ENCODE data around the gene RANBP9. TPM values are rescaled to one million over a fixed set of nuclear protein-coding genes. Genes with fewer than 3 reads are reported as not detected.

The RANBP9 gene
- total RNA-seq, 1 donor from 2014 or later = 32.3 TPM

DNA sequence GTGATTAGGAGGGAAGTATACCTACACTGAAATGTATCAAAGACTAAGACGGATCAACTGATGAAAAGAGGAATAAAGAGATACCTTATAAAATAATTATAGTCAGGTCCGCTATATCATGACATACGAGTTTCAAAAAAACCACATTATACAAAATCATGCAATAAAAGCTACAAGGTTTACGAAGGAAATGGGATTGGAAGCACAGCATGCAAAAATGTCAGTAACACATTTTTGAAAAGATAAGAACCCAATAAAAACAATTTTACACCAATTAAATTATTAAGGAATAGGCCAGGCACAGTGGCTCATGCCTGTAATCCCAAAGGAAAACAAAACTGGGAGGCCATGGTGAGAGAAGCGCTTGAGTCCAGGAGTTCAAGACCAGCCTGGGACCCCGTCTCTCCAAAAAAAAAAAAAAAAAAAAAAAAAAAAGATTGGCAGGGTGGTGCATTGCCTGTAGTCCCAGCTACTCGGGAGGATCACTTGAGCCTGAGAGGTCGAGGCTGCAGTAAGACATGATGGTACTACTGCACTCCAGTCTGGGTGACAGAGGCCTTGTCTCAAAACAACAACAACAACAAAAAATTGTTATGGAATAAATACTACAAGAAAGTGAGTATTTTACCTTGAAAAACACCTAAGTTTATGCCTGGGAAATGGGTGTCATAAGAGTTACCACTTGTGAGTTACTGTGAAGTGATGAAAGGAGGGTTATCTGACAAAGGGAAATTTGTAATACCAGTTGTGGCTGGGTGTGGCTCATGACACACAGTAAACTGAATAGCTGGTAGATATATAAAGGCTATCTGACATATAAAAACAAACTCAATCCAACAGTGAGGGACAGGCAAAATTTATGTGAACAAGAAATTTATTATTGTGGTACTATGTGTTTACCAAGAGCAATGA lies 45.2 kb downstream of the RANBP9 start:
- DNase-seq (ENCODE audit: missing footprints) (no peak), ATAC-seq (no peak)
- intact Hi-C loops (cut with DNase I) = no loop called here

DNA sequence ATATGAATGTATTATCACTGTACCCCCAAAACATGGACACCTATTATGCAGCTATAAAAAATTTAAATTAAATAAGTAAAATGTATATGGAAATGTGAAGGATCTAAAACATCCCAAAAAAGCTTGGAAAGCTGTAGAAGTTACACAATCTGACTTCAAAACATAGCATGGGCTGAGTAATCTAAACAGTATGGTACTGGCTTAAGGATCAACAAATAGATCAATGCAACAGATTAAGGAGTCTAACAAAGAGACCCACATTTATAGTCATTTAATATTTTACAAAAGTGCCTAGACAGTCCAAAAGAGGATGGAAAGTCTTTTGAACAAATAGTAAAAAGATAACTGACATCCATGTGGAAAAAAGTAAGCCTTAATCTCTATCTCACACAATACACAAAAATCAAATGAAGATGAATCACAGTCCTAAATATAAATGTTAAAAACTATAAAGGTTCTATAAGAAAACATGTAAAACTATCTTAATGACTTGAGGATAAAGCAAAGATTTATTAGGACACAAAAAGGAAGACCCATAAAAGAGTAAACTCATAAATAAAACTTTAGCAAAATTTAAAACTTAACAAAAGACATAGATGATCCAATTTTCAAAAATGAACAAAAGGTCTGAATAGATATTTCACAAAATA lies 46.8 kb downstream of the RANBP9 start:
- intact Hi-C loops (cut with DNase I) = no loop called here
- ATAC-seq (no peak), DNase-seq (ENCODE audit: missing footprints) (no peak)

DNA sequence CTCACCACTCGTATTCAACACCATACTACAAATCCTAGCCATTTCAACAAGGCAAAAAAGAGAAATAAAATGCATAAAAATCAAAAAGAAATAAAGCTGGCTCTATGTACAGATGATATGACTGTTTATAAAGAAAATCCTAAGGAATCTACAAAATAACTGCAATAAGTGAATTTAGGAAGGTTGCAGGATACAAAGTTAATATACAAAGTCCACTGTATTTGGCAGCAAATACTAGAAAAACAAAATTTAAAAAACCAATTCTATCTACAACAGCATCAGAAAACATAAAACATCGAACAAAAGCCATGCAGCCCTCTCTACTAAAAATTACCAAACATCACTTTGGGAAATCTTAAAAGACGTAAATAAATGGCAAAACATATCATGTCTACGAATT lies 47.6 kb downstream of the RANBP9 start:
- no peak for DNase-seq (ENCODE audit: missing footprints)
- ATAC-seq = no peak
- intact Hi-C loops (cut with DNase I) = no loop called here

DNA sequence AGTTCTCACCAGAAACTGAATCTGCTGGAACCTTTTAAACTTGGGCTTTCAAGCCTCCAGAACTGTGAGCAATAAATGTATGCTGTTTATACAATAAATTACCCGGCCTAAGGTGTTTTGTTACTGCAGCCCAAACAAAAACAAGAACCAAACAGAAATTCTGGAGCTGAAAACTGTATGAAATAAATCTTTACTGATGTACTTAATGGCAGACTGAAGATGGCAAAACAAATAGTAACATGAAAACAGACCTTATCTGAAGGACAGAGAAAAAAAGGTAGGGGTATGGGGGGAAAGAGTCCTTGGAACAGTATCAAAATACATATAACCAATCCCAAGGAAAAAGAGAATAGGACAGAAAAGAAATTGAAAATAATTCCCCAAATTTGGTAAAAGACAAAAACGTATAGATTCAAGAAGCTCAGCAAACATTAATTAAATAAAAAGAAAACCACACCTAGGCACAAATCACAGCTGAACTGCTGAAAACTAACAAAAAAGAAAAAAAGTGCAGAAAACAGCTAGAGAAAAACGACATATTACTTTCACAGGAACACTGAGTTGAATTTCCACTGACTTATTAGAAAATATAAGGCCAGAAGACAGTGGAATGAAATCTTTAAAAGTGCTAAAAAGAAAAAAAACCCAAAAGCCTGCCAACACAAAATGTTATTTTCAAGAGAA lies 48.8 kb downstream of the RANBP9 start:
- ATAC-seq (no peak), DNase-seq (ENCODE audit: missing footprints) (no peak)
- intact Hi-C loops (cut with DNase I) = no loop called here

DNA sequence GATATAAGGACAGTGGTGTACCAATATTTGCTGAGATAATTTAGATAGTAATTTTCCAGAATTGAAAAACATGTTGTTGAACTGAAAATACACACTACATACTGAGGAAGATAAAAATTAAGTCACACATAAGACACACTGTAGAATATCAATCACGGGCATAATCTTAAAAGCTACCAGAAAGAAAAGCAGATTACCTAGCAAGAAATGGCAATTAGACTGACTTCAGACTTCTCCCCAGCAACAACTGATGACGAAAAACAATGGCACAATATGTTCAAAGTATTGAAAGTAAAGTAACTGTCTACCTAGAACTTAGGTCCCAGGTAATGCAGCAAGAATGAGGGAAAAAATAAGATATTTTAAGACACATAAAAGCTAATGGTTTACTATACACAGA lies 50.0 kb downstream of the RANBP9 start:
- DNase-seq (ENCODE audit: missing footprints) = no peak
- intact Hi-C loops (cut with DNase I) = no loop called here
- ATAC-seq = no peak

DNA sequence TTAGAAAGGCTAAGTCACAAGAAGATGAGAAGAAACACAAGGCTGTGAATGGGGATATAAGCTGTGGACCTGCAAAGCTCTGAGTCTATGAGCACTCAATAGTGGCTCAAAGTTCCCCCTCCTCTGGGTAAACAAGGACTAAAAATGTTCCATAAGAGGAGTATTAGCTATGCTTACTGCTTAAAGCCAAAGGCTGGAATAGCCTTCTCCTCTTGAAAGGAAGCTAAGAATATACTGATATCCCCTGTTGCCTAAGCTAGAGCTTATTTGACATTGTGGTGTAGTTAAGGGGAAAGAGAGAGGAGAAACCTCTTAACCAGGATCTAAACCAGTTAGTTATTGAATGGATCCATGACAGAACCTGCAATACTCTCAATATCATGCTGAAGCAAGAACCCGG lies 50.7 kb downstream of the RANBP9 start:
- intact Hi-C loops (cut with DNase I) = no loop called here
- ATAC-seq (peak; percentile 39), DNase-seq (ENCODE audit: missing footprints) (no peak)

DNA sequence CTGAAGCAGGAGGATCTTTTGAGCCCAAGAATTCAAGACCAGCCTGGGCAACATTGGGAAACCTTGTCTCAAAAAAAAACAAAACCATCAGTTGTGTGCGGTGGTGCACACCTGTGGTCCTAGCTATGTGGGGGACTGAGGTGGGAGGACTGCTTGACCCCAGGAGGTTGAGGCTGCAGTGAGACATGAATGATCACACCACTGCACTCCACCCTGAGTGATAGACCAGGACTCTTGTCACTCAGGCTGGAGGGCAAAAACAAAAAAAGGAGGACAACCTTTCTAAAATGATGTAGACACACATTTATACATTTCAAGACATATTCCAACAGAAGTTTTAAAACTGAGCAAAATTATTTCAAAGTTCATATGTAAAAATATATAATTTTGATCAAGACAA lies 51.4 kb downstream of the RANBP9 start:
- intact Hi-C loops (cut with DNase I) = no loop called here
- ATAC-seq (no peak), DNase-seq (ENCODE audit: missing footprints) (no peak)

DNA sequence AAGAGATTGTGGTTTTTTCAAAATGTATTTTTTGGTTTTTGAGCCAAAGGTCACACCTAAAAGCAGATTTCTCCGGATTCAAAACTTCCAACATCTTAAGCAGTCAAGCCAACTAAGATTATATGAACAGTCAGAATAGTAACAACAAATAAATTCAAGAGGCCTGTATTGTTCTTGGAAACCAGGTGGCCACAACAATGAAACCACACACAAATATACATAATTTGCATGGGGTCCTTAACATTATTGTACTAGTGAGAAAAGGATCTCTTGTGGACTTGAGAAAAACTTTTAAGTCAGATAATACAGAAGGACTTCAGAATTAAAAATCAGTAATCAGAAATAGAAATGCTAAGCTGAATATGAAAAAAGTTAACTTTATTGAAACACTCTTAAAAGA lies 55.9 kb downstream of the RANBP9 start:
- DNase-seq (ENCODE audit: missing footprints) (no peak), ATAC-seq (no peak)
- intact Hi-C loops (cut with DNase I) = no loop called here

DNA sequence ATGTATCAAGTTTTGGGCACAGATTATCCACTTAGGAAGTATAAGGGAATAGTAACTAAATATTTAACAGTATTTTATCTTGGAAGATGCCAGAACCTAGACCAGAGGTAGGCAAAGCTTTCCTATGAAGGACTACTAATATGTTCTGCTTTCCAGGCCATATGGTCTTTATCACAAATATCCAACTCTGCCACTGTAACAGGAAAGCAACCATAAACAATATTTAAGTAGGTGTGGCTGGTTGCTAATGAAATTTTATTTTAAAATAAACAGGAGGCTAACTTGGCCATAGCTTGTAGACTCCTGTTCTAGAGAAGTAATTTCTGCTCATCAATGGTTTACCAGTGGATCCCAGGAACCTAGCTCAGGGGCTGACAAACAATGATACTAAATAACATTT lies 57.1 kb downstream of the RANBP9 start:
- DNase-seq (ENCODE audit: missing footprints) (no peak), ATAC-seq (no peak)
- intact Hi-C loops (cut with DNase I) = no loop called here

DNA sequence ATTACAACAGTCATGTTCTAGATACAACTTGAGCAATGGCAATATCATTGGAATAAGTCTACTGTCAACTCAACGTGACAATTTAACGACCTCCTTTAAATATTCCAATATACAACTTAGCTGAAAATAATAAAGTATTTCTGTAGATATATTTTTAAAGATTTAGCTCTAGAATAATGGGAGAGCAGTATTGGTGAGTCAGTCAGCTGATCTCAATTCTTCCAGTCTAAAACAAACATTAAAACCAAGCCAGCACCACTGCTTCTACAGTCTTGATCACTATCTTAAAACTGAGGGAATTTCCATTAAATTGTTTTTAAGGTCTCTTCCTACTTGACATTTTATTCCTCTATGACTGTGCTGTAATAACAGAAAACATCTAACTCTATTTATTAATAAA lies 58.3 kb downstream of the RANBP9 start:
- intact Hi-C loops (cut with DNase I) = no loop called here
- ATAC-seq (no peak), DNase-seq (ENCODE audit: missing footprints) (no peak)

DNA sequence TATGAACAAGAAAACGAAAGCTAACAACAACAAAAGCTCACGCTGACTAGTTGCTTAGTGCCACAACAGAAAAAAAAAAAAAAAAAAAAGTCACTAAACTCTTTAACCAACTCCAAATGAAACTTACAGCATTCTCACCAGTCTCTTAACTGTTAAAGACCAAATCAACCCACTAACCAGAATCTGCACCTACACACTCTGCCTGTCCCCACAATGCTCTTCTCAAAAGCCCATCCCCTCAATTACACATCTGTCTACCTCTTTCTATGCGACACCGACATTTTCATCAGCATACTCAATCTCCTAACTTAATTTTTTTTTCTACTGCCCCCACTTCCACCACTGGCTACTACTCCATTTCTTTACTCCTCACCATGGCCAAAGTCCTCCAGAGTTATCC lies 62.2 kb downstream of the RANBP9 start:
- DNase-seq (ENCODE audit: missing footprints) = no peak
- intact Hi-C loops (cut with DNase I) = no loop called here
- no peak for ATAC-seq

DNA sequence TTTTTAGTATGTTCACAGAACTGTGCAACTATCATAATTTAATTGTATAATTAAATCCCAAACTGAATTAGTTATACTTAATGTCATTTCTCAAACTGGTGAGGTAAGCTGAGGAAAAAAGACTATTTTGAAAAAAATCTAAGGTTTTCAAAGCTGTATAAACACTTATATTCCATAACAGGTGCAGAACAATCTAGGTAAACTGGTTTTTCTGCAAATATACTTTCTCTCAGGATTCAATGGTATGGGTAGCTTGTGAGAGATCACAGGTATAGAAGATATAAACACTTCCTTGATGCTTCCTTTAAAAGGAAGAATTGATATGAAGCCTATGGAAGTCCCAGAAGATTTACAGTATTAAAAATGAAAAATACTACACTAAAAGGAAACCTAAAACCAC lies 62.8 kb downstream of the RANBP9 start:
- intact Hi-C loops (cut with DNase I) = no loop called here
- ATAC-seq = no peak
- DNase-seq (ENCODE audit: missing footprints) = no peak

DNA sequence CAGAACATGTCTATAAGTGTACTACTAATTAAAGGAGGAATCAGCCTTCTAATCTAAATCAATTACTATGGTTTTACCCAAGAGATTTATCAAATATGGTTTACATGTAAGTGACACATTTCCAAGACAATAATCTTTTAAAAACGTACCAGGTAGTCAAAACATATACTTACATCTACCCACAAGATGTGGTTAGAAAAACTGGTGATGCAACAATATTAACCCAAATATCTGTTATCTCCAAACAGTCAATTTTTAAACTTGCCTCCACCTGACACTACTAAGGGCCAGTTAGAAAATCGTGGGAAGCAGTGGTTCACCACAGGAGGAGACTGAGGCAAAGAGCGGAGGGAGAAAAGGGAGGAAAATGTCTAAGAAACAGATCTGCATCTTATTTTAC lies 68.5 kb downstream of the RANBP9 start:
- no peak for DNase-seq (ENCODE audit: missing footprints)
- intact Hi-C loops (cut with DNase I) = no loop called here
- no peak for ATAC-seq

DNA sequence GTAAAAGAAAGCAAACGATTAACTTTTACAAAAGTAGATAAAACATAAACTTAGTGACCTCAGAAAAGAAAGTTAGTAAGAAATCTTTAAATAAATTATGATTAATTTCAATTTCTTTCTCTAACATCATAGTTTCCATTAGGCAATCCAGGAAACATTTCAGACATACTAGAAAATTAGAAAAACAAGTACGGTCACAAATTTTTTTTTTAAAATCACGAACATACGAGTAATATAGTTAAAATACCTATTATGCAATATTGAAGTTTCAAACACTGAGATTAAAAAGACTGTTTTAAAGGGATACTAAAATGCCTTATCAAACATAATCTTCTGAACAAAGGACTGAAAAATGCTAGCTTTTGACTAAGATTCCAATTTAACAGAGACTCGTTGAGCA lies 70.3 kb downstream of the RANBP9 start:
- DNase-seq (ENCODE audit: missing footprints) = no peak
- intact Hi-C loops (cut with DNase I) = no loop called here
- ATAC-seq = no peak

DNA sequence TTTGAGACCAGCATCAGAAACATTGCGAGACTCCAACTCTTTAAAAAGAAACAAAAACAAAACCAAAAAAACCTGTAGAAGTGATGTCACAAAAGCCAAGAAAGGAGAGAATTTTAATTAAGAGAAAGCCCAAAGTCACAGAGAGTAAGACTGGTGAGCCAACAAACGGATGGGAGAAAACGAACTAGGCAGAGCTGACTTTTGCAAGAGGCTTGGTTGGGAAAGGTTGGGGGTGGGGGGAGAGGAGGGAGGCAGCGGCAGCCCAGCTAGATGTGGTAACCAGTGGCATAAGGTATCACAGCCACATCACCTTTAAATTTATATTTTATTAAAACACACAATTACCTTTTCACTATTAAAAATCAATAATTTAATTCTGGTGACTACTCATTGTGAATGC lies 73.0 kb downstream of the RANBP9 start:
- intact Hi-C loops (cut with DNase I) = no loop called here
- ATAC-seq = no peak

DNA sequence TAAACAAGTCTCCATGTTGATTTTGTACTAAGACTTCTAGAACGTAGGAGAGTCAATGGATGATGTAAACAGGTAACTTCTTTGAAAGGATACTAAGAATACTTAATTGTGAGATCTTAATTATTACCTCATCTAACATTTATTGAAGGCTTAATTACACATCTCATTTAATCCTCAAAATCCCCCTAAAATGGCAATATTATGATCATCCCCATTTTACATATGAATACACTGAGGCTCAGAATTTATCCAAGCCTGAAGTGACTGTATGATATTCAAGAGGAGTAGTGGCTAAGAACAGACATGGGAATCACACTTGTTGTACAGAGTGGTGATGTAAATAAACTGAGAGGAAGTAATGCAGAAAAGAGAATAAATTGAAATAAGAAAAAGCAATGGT lies 73.6 kb downstream of the RANBP9 start:
- DNase-seq (ENCODE audit: missing footprints) (no peak), ATAC-seq (no peak)
- intact Hi-C loops (cut with DNase I) = no loop called here

More for the DNA sequence above, 73.0 kb downstream of the RANBP9 start:
- DNase-seq (ENCODE audit: missing footprints) = no peak

DNA sequence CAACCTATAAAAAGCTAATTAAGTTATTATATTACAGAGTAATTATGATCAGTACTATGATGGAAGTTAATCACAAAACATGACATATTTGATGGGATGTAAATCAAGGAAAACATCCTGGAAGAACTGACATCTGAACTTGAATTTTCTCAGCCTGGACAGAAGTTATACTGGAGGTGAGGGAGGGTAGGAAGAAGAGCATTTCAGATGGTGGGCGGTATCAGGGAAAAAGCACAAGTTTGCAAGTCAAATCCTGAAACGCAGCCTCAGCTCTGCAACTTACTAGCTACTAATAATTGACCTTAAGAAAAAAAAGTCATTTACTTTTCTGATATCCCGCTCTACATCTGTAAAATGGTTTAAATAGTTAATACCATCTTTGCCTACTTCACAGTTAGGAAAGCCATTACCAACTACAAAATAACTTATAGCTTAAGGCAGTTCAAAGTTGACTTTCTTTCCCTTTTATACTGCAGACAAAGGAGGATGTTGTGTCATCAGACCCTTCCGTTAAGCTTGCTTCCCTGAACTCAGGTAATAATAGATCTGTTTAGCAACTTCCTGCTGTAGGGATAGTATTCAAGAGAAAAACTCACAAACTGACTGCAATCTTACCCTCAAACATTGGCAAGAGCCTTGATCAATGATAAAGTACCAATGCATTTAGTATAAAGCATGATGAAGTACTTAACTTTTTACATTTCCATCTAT lies 75.5 kb downstream of the RANBP9 start:
- intact Hi-C loops (cut with DNase I) = no loop called here
- ATAC-seq = no peak
- DNase-seq (ENCODE audit: missing footprints) = no peak

DNA sequence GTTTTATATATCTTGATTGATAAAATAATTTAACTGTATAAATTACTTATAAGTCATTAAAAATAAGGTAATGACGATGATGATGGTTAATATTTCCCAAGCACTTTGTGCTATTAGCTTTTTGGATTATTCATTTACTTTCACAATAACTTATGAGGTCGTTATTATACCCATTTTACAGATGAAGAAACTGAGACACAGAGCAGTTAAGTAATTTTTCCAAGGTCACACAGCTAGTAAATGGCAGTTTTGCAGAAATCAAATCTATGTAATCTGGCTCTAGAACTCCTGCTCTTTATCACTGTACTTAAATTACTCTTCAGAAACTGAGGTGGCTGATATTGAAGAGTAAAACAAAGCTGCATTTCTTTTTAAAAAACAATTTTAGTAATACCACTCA lies 78.3 kb downstream of the RANBP9 start:
- DNase-seq (ENCODE audit: missing footprints) = no peak
- ATAC-seq = no peak
- intact Hi-C loops (cut with DNase I) = no loop called here

DNA sequence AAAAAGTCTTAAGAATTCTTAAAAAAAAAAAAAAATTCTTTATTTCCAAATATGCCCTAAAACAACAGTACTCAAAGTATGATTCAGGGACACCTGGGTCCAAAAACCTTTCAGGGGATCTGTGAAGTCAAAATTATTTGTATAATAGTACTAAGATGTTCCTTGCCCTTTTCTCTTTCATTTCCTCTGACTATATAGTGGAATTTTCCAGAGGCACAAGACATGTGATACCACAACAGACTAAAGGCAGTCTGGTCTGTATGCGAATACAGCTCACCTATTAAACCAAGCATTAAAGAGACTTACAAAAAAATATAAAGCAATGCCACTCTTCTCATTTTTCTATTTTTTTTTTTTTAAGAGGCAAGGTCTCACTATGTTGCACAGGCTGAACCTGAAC lies 81.1 kb downstream of the RANBP9 start:
- no peak for ATAC-seq
- no peak for DNase-seq (ENCODE audit: missing footprints)
- intact Hi-C loops (cut with DNase I) = no loop called here
